Pericardium fibroblast (primary cell): Measurements from ENCODE around the gene TANGO6. TPM values are rescaled to one million over a fixed set of nuclear protein-coding genes. Genes with fewer than 3 reads are reported as not detected.

Experiments
- total RNA-seq: library from RNA; depleted of rRNA; stranded (reverse); fragments of >200 nt; gene quantifications from 2 replicates; pipeline ENCODE4 v1.2.3, GENCODE V29; 2015

TANGO6 gene
- total RNA-seq = 9.3 and 14.3 TPM in 2 replicates

GRCh38 chr16:68843482-68844210 is at the start of gene TANGO6:
TSS of gene TANGO6 (plus strand) at chr16:68843531. CDS start at chr16:68843618, 87 bp downstream.

GRCh38 chr16:69105501-69106361 is 262.4 kb downstream of the TANGO6 start, which contains the start of gene HAS3:
TSS of gene HAS3 (plus strand) at chr16:69105653. CDS start at chr16:69109396, 3,743 bp downstream.

GRCh38 chr16:69132424-69133252 is 289.3 kb downstream of the TANGO6 start, which contains the start of the genes CHTF8 and UTP4:
TSS of gene CHTF8 (minus strand) at chr16:69132588. CDS start at chr16:69121458, 11,130 bp downstream.
TSS of gene UTP4 (plus strand) at chr16:69132649. CDS start at chr16:69133460, 811 bp downstream.

Other genes starting within 250 kb of the TANGO6 start
- gene CDH3, start 198.2 kb upstream of the TANGO6 start, total RNA-seq = 0.17 and 0.47 TPM in 2 replicates
- gene CDH1, start 106.2 kb upstream of the TANGO6 start, total RNA-seq = not detected in 2 replicates